ENCODE data around the gene BOK. TPM values are rescaled to one million over a fixed set of nuclear protein-coding genes. Genes with fewer than 3 reads are reported as not detected.
"Not testable (repeated sequence)": the region's sequence is repeated elsewhere in the genome, so short reads cannot be mapped to it uniquely, and the experiment has no call there.

The BOK gene
- total RNA-seq, 2 experiments from 2014 or later, result not detected

- Mint-ChIP-seq H3K27ac (no peak overlapping the region), H3K36me3 (ENCODE audit: low read depth) (no peaks in the 10 kb centered on the region), H3K9me3 (ENCODE audit: insufficient read depth) (no peaks in the 10 kb centered on the region), H3K4me1 (ENCODE audit: low read depth) (no peaks in the 10 kb centered on the region), H3K4me3 (no peak overlapping the region), H3K27me3 (ENCODE audit: low read depth) (no peaks in the 10 kb centered on the region)
- POLR2A ChIA-PET, result no interaction called here
- ATAC-seq (no peak), DNase-seq (no peak)
- CTCF ChIA-PET, result no interaction called here
These were observed 15.2 kb downstream of the BOK start for GRCh38 chr2:241573741-241574140.

GRCh38 chr2:241574911-241575623, 16.5 kb downstream of the BOK start:
- ChIA-PET CTCF (interaction anchor here (0.7 kb wide), 1 partner anchor 14 kb away, joined by 3 read pairs; no protein-coding TSS in a partner anchor), POLR2A (no interaction called here)
- no peaks in the 10 kb centered on the region for H3K4me1 Mint-ChIP-seq (ENCODE audit: low read depth)
- H3K9me3 Mint-ChIP-seq (ENCODE audit: insufficient read depth), result no peaks in the 10 kb centered on the region
- ATAC-seq, result no peak
- no peak for DNase-seq
- peaks cover under 1% of the 10 kb centered on the region for H3K36me3 Mint-ChIP-seq (ENCODE audit: low read depth)
- no peaks in the 10 kb centered on the region for H3K27me3 Mint-ChIP-seq (ENCODE audit: low read depth)
- H3K27ac Mint-ChIP-seq, result no peak overlapping the region
- H3K4me3 Mint-ChIP-seq, result no peak overlapping the region

GRCh38 chr2:241575624-241576292, 17.2 kb downstream of the BOK start:
- Mint-ChIP-seq H3K9me3 (ENCODE audit: insufficient read depth) (no peaks in the 10 kb centered on the region), H3K27me3 (ENCODE audit: low read depth) (no peaks in the 10 kb centered on the region), H3K36me3 (ENCODE audit: low read depth) (peaks cover 3% of the 10 kb centered on the region), H3K4me3 (no peak overlapping the region), H3K27ac (no peak overlapping the region), H3K4me1 (ENCODE audit: low read depth) (no peaks in the 10 kb centered on the region)
- no peak for DNase-seq
- POLR2A ChIA-PET, result no interaction called here
- CTCF ChIA-PET, result interaction anchor here (0.7 kb wide), 1 partner anchor 14 kb away, joined by 3 read pairs; no protein-coding TSS in a partner anchor
- ATAC-seq, result no peak

GRCh38 chr2:241576293-241576654, 17.7 kb downstream of the BOK start:
- Mint-ChIP-seq H3K36me3 (ENCODE audit: low read depth) (peaks cover 3% of the 10 kb centered on the region), H3K4me3 (no peak overlapping the region), H3K27ac (no peak overlapping the region), H3K9me3 (ENCODE audit: insufficient read depth) (no peaks in the 10 kb centered on the region), H3K27me3 (ENCODE audit: low read depth) (no peaks in the 10 kb centered on the region), H3K4me1 (ENCODE audit: low read depth) (no peaks in the 10 kb centered on the region)
- ChIA-PET POLR2A (no interaction called here), CTCF (no interaction called here)
- DNase-seq (no peak), ATAC-seq (no peak)

- DNase-seq (no peak), ATAC-seq (no peak)
- no peak overlapping the region for H3K27ac Mint-ChIP-seq
- H3K27me3 Mint-ChIP-seq (ENCODE audit: low read depth), result no peaks in the 10 kb centered on the region
- ChIA-PET CTCF (no interaction called here), POLR2A (no interaction called here)
- H3K9me3 Mint-ChIP-seq (ENCODE audit: insufficient read depth), result no peaks in the 10 kb centered on the region
- H3K4me1 Mint-ChIP-seq (ENCODE audit: low read depth), result no peaks in the 10 kb centered on the region
- peaks cover 9% of the 10 kb centered on the region for H3K36me3 Mint-ChIP-seq (ENCODE audit: low read depth)
- H3K4me3 Mint-ChIP-seq, result no peak overlapping the region
These were observed 19.0 kb downstream of the BOK start for GRCh38 chr2:241577413-241578122.

- ChIA-PET POLR2A (no interaction called here), CTCF (no interaction called here)
- ATAC-seq, result no peak
- Mint-ChIP-seq H3K4me3 (no peak overlapping the region), H3K27me3 (ENCODE audit: low read depth) (no peaks in the 10 kb centered on the region), H3K4me1 (ENCODE audit: low read depth) (no peaks in the 10 kb centered on the region), H3K9me3 (ENCODE audit: insufficient read depth) (no peaks in the 10 kb centered on the region), H3K36me3 (ENCODE audit: low read depth) (peaks cover 25% of the 10 kb centered on the region), H3K27ac (no peak overlapping the region)
- no peak for DNase-seq
These were observed 20.7 kb downstream of the BOK start for GRCh38 chr2:241579281-241579680.

- Mint-ChIP-seq H3K36me3 (ENCODE audit: low read depth) (peaks cover 52% of the 10 kb centered on the region), H3K9me3 (ENCODE audit: insufficient read depth) (peaks cover 18% of the 10 kb centered on the region), H3K27me3 (ENCODE audit: low read depth) (no peaks in the 10 kb centered on the region), H3K4me1 (ENCODE audit: low read depth) (no peaks in the 10 kb centered on the region), H3K27ac (no peak overlapping the region), H3K4me3 (no peak overlapping the region)
- CTCF ChIA-PET, result no interaction called here
- POLR2A ChIA-PET, result no interaction called here
- DNase-seq (no peak), ATAC-seq (no peak)
These were observed 23.8 kb downstream of the BOK start for GRCh38 chr2:241582328-241582727.

- peaks cover 57% of the 10 kb centered on the region for H3K36me3 Mint-ChIP-seq (ENCODE audit: low read depth)
- H3K9me3 Mint-ChIP-seq (ENCODE audit: insufficient read depth), result peaks cover 21% of the 10 kb centered on the region
- DNase-seq (no peak), ATAC-seq (no peak)
- no peaks in the 10 kb centered on the region for H3K4me1 Mint-ChIP-seq (ENCODE audit: low read depth)
- ChIA-PET CTCF (no interaction called here), POLR2A (no interaction called here)
- no peak overlapping the region for H3K27ac Mint-ChIP-seq
- H3K27me3 Mint-ChIP-seq (ENCODE audit: low read depth), result no peaks in the 10 kb centered on the region
- H3K4me3 Mint-ChIP-seq, result no peak overlapping the region
These were observed 24.3 kb downstream of the BOK start for GRCh38 chr2:241582806-241583205.

- H3K4me3 Mint-ChIP-seq, result no peak overlapping the region
- POLR2A ChIA-PET, result no interaction called here
- no peaks in the 10 kb centered on the region for H3K27me3 Mint-ChIP-seq (ENCODE audit: low read depth)
- DNase-seq (no peak), ATAC-seq (no peak)
- CTCF ChIA-PET, result no interaction called here
- peaks cover 21% of the 10 kb centered on the region for H3K9me3 Mint-ChIP-seq (ENCODE audit: insufficient read depth)
- peaks cover 71% of the 10 kb centered on the region for H3K36me3 Mint-ChIP-seq (ENCODE audit: low read depth)
- H3K27ac Mint-ChIP-seq, result no peak overlapping the region
- H3K4me1 Mint-ChIP-seq (ENCODE audit: low read depth), result no peaks in the 10 kb centered on the region
These were observed 25.9 kb downstream of the BOK start for GRCh38 chr2:241584436-241584835.

- DNase-seq (no peak), ATAC-seq (no peak)
- CTCF ChIA-PET, result no interaction called here
- H3K4me3 Mint-ChIP-seq, result no peak overlapping the region
- POLR2A ChIA-PET, result no interaction called here
- H3K27me3 Mint-ChIP-seq (ENCODE audit: low read depth), result no peaks in the 10 kb centered on the region
- H3K36me3 Mint-ChIP-seq (ENCODE audit: low read depth), result peaks cover 68% of the 10 kb centered on the region
- H3K9me3 Mint-ChIP-seq (ENCODE audit: insufficient read depth), result peaks cover 21% of the 10 kb centered on the region
- no peaks in the 10 kb centered on the region for H3K4me1 Mint-ChIP-seq (ENCODE audit: low read depth)
- H3K27ac Mint-ChIP-seq, result no peak overlapping the region
These were observed 28.2 kb downstream of the BOK start for GRCh38 chr2:241586564-241587264.

- CTCF ChIA-PET, result interaction anchor here (0.8 kb wide), 1 partner anchor 15 kb away, joined by 3 read pairs; no protein-coding TSS in a partner anchor
- DNase-seq; H3K27ac Mint-ChIP-seq; H3K4me1 Mint-ChIP-seq (ENCODE audit: low read depth); ATAC-seq; H3K27me3 Mint-ChIP-seq (ENCODE audit: low read depth); H3K4me3 Mint-ChIP-seq; POLR2A ChIA-PET: not testable (repeated sequence)
- Mint-ChIP-seq H3K36me3 (ENCODE audit: low read depth) (peaks cover 43% of the 10 kb centered on the region), H3K9me3 (ENCODE audit: insufficient read depth) (peaks cover 21% of the 10 kb centered on the region)
These were observed 31.3 kb downstream of the BOK start for GRCh38 chr2:241589863-241590262.

Data from activated CD8-positive, alpha-beta T cell treated with anti-CD3 and anti-CD28 coated beads, Interleukin-2, amount 10 ng/mL, durations not matched to agents 7 days and 5 days (primary cell).